Cardiac septum (tissue), 1 donor: Measurements from ENCODE around the gene NHEJ1. TPM values are rescaled to one million over a fixed set of nuclear protein-coding genes. Genes with fewer than 3 reads are reported as not detected.

Source experiments
- microRNA-seq: library from miRNA; unstranded; fragments of <30 nt; microRNA quantifications from one replicate; pipeline ENCODE4 v1.2.0, GENCODE V29; 2020
- total RNA-seq: library from RNA; stranded (reverse); fragmentation: NEBNext Ultra II Directional; extraction: Animal tissue kit (Norgen Biotek cat#: 25700); gene quantifications from one replicate; pipeline ENCODE4 v1.2.1, GENCODE V29; 2021
- donor health status: DM: no; HTN: no; CAD: no.

The NHEJ1 gene
- total RNA-seq, 1 donor from 2014 or later: 6.7 TPM

Small RNA genes within 50 kb of the gene (microRNA-seq; reads per million reads assigned to microRNA genes)
- not detected for gene MIR3131

Other genes starting within 250 kb of the NHEJ1 start
- gene CDK5R2, start 201.1 kb downstream of the NHEJ1 start, total RNA-seq: not detected
- gene FEV, start 175.6 kb downstream of the NHEJ1 start, total RNA-seq: not detected
- gene CRYBA2, start 167.4 kb downstream of the NHEJ1 start, total RNA-seq: not detected
- gene CFAP65, start 119.3 kb downstream of the NHEJ1 start, total RNA-seq: not detected
- gene IHH, start 99.9 kb downstream of the NHEJ1 start, total RNA-seq: not detected
- 0.48 TPM for gene SLC23A3, start 9.2 kb upstream of the NHEJ1 start, total RNA-seq
- 67.6 TPM for gene CNPPD1, start 16.1 kb upstream of the NHEJ1 start, total RNA-seq
- gene RETREG2, start 17.5 kb upstream of the NHEJ1 start, total RNA-seq: 31.2 TPM
- gene ZFAND2B, start 46.0 kb upstream of the NHEJ1 start, total RNA-seq: 23.9 TPM
- 17.4 TPM for gene ABCB6, start 58.1 kb upstream of the NHEJ1 start, total RNA-seq
- 66.3 TPM for gene ATG9A, start 68.8 kb upstream of the NHEJ1 start, total RNA-seq
- gene ANKZF1, start 69.0 kb upstream of the NHEJ1 start, total RNA-seq: 22.4 TPM
- gene GLB1L, start 84.6 kb upstream of the NHEJ1 start, total RNA-seq: 2.0 TPM
- 16.3 TPM for gene STK16, start 84.7 kb upstream of the NHEJ1 start, total RNA-seq
- not detected for gene TUBA4B, start 92.4 kb upstream of the NHEJ1 start, total RNA-seq
- 164 TPM for gene TUBA4A, start 93.1 kb upstream of the NHEJ1 start, total RNA-seq
- 78.0 TPM for gene DNAJB2, start 118.6 kb upstream of the NHEJ1 start, total RNA-seq
- gene PTPRN, start 148.6 kb upstream of the NHEJ1 start, total RNA-seq: 0.97 TPM
- gene RESP18, start 171.9 kb upstream of the NHEJ1 start, total RNA-seq: not detected
- gene DNPEP, start 227.1 kb upstream of the NHEJ1 start, total RNA-seq: 47.2 TPM